Stomach smooth muscle (tissue), 2 donors: Measurements from ENCODE around the gene SAMD14.

Experiments
- H3K27ac ChIP-seq: one replicate; pipeline ENCODE4 v1.7.0; 2013; ENCODE audit warnings: mild to moderate bottlenecking, low read length, inconsistent platforms
- H3K27me3 ChIP-seq, 2 donors: one replicate each; pipeline ENCODE4 v1.7.0; 2013; ENCODE audit warnings: low read length in 2 of 2; ENCODE audit not compliant: insufficient read depth in 2 of 2, control insufficient read depth in 1 of 2
- H3K36me3 ChIP-seq, 2 donors: one replicate each; pipeline ENCODE4 v1.7.0; 2013; ENCODE audit warnings: low read length in 2 of 2; ENCODE audit not compliant: control insufficient read depth in 2 of 2, insufficient read depth in 2 of 2
- H3K4me1 ChIP-seq: one replicate; pipeline ENCODE4 v1.7.0; 2013; ENCODE audit warnings: low read length; ENCODE audit not compliant: control insufficient read depth, insufficient read depth
- H3K4me3 ChIP-seq, 2 donors: one replicate each; pipeline ENCODE4 v1.7.0; 2013; ENCODE audit warnings: low read length in 2 of 2
- H3K9ac ChIP-seq, 2 donors: one replicate each; pipeline ENCODE4 v1.7.0; 2013; ENCODE audit warnings: low read length in 2 of 2, mild to moderate bottlenecking in 1 of 2
- H3K9me3 ChIP-seq, 2 donors: one replicate each; pipeline ENCODE4 v1.7.0; 2013; ENCODE audit warnings: low read length in 2 of 2; ENCODE audit not compliant: control insufficient read depth in 2 of 2
- donor health status: healthy.
- donor health status: Pancreatic carcinoma.

SAMD14 gene

GRCh38 chr17:50109207-50109606, 20.8 kb downstream of the SAMD14 start:
- Histone ChIP-seq H3K9ac (no peak overlapping the region), H3K27ac (peak overlapping the region; percentile 11), H3K9me3 (no peaks in the 10 kb centered on the region), H3K27me3 (no peaks in the 10 kb centered on the region), H3K36me3 (peaks cover 28 to 38% of the 10 kb centered on the region in 2 donors), H3K4me1 (peaks cover 35% of the 10 kb centered on the region), H3K4me3 (no peak overlapping the region)

DNA sequence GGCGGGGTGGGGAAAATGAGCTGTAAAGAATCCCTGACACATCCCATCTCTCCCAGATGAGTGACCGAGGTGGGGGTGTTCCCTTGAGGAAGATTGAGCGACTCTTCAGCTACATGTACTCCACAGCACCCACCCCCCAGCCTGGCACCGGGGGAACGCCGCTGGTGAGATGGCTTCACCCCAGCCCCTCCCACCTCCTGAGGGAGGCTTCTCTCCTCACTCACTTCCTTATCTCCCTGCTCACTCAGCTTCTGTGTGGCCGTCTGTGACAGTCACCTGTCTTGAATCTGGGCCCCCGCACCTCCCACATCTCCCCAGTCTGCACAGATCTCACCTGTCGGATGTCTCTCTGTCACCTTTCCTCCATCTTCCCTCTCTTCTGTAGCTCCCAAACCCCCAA, 21.4 kb downstream of the SAMD14 start:
- peak overlapping the region; percentile 11 for H3K27ac ChIP-seq
- H3K9me3 ChIP-seq: no peaks in the 10 kb centered on the region
- no peak overlapping the region for H3K9ac ChIP-seq
- H3K36me3 ChIP-seq: peaks cover 28 to 38% of the 10 kb centered on the region in 2 donors
- H3K4me1 ChIP-seq: peaks cover 29% of the 10 kb centered on the region
- no peak overlapping the region for H3K4me3 ChIP-seq
- H3K27me3 ChIP-seq: no peaks in the 10 kb centered on the region

GRCh38 chr17:50107790-50108414, 22.1 kb downstream of the SAMD14 start:
- Histone ChIP-seq H3K36me3 (peaks cover 28 to 40% of the 10 kb centered on the region in 2 donors), H3K27ac (peak overlapping the region; percentile 11), H3K9ac (no peak overlapping the region), H3K4me1 (peaks cover 27% of the 10 kb centered on the region), H3K4me3 (no peak overlapping the region), H3K9me3 (no peaks in the 10 kb centered on the region), H3K27me3 (no peaks in the 10 kb centered on the region)

DNA sequence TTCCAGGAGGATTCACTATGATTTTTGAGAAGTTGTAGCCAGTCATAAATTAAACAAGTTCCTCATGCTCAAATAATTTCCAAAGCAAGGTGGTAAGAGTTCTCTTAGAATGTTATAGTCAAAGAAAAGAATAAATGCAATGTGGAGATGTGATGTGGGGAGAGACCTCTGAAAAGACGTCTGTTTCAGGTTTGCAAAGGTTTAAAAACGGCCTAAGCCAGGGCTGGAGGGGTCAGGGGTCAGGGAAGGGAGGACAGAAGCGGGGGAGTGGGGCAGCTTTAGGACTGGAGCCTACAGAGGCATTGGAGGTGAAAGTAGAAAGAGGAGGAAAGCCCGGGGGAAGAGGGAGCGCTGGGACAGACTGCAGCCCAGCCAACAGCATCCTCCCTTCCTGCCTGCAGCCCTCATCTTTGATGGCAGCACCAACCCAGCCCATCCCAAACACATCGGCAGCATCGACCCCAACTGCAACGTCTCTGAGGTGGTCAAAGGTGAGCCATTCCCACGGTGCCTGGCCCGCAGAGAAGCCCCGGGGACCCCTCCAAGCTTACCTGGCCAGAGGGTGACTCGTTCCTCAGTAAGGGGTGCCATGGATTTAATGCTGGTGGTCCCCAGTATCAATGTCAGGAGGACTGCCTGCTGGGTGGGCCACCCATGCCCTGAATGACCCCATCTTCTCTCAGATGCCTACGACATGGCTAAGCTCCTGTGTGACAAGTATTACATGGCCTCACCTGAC, 23.4 kb downstream of the SAMD14 start:
- no peak overlapping the region for H3K4me3 ChIP-seq
- no peaks in the 10 kb centered on the region for H3K9me3 ChIP-seq
- H3K4me1 ChIP-seq: peaks cover 27% of the 10 kb centered on the region
- H3K36me3 ChIP-seq: peaks cover 28 to 40% of the 10 kb centered on the region in 2 donors
- no peaks in the 10 kb centered on the region for H3K27me3 ChIP-seq
- no peak overlapping the region for H3K27ac ChIP-seq
- no peak overlapping the region for H3K9ac ChIP-seq

DNA sequence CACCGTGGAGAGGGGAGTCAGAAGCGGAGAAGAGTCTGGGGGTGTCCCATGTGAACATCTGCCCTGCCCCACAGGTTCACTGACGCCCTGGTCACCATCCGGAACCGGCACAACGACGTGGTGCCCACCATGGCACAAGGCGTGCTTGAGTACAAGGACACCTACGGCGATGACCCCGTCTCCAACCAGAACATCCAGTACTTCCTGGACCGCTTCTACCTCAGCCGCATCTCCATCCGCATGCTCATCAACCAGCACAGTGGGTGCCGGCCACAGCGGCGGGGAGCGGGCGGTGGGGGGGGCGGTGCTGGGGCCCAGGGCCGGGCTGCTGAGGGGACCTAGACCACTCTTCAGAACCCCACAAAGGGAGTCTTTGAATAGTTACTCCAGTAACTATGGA, 24.1 kb downstream of the SAMD14 start:
- Histone ChIP-seq H3K27ac (no peak overlapping the region), H3K9ac (no peak overlapping the region), H3K27me3 (no peaks in the 10 kb centered on the region), H3K9me3 (no peaks in the 10 kb centered on the region), H3K4me1 (peaks cover 29% of the 10 kb centered on the region), H3K4me3 (no peak overlapping the region), H3K36me3 (peaks cover 28 to 40% of the 10 kb centered on the region in 2 donors)

GRCh38 chr17:50103941-50104340, 26.0 kb downstream of the SAMD14 start:
- Histone ChIP-seq H3K27me3 (no peaks in the 10 kb centered on the region), H3K36me3 (peaks cover 27 to 37% of the 10 kb centered on the region in 2 donors), H3K4me3 (no peak overlapping the region), H3K27ac (peak overlapping the region; percentile 90), H3K9ac (no peak overlapping the region), H3K4me1 (peaks cover 45% of the 10 kb centered on the region), H3K9me3 (no peaks in the 10 kb centered on the region)

DNA sequence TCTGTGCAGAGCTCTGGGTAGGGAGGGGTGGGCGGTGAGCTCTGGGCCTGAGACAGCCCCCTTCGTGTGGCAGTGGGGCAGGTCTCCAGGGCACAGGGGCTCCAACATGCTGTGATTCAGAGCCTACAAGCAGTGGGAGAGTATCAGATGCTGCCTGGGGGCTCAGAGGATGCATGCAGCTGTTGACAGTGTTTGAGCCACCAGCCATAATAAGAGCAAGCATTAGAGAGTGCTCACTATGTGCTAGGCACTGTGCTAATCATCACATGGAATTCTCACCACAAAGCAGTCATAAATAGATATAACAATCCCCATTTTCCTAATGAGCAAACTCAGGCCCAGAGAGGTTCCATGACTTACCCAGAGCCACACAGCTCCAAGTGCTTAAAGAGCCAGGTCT, 26.7 kb downstream of the SAMD14 start:
- Histone ChIP-seq H3K9ac (peak overlapping the region in 1 of 2 donors; percentile 21), H3K9me3 (no peaks in the 10 kb centered on the region), H3K36me3 (peaks cover 33 to 39% of the 10 kb centered on the region in 2 donors), H3K4me1 (peaks cover 51% of the 10 kb centered on the region), H3K27me3 (no peaks in the 10 kb centered on the region), H3K4me3 (peak overlapping the region in 1 of 2 donors; percentile 40), H3K27ac (peak overlapping the region; percentile 90)

DNA sequence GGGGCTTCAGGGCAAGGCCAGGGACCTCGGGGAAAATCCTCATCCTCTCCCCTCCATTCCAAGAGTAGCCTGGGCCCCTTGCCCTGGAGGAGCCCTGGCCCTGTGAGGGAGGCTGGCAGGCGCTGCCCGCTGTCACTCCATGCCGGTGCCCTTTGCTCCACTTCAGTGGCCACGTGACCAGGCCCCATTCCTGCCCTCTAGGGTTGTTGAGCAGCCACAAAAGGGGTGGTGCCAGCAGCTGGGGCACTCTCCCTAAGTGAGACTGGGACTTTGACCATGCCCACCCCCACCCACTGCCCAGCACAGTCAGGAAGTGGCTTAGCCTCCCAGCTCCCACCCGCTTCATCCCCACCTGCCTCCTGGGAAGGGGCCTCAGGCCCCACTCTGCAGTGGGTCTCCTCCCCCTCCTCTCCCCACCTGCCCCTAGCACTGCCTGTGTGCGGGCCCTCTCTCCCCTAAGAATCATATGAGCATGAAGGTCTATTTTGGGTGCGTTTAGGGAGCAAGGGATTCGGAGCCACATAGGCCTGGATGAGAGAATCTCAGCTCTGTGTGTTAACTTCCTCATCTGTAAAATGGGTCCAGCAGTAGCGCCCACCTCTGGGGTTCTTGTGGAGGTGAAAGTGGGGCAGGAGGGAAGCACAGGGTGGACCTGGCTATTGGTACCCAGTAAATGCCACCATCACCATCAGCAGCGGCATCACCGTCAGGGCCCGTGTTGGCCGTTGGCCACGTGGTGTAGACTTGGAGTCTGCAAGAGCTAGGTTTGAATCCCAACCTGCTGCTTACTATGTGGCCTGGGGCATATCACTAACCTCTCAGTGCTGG, 27.6 kb downstream of the SAMD14 start:
- Histone ChIP-seq H3K4me3 (peak overlapping the region in 1 of 2 donors; percentile 40), H3K27ac (peak overlapping the region; percentile 90), H3K9me3 (no peaks in the 10 kb centered on the region), H3K4me1 (peaks cover 59% of the 10 kb centered on the region), H3K27me3 (no peaks in the 10 kb centered on the region), H3K9ac (peak overlapping the region; percentile 49 to 58), H3K36me3 (peaks cover 32 to 39% of the 10 kb centered on the region in 2 donors)

DNA sequence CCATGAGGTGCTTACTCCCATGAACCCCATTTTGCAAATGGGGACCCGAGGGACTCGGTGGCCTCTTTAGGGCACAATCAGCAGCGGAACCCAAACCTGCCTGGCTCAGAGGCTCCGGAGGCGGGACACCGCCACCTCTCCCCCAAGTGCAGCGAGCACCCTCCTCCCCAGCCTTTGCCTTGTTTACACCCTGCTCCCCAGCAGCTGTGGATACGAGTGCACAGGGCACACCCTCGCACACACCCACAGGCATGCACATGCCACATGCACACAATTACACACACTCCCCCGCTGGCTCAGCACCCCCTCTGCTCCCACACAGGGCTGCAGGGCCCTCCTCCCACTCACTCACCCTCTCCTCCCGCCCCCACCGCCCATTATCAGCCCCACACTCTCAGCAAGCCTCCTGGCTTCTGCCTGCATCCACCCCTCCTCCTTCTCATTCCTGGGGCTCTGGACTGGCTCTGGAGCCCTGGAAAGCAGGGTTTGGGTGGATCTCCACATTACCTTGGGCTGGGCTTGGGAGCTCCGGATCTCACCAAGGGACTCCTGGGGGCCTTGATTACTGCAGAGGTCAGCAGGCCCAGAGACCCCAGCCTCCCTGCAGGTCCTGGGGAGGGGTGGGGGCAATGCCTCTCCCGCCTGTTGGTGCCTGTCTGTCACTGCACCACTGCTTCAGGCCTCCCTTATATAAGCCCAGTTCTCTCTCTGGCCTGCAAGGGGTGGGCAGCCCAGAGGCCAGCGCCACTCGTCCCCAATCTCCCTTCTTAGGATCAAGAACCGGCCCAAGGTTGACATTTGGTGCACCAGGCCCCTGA, 28.4 kb downstream of the SAMD14 start:
- no peaks in the 10 kb centered on the region for H3K9me3 ChIP-seq
- H3K27me3 ChIP-seq: no peaks in the 10 kb centered on the region
- peaks cover 66% of the 10 kb centered on the region for H3K4me1 ChIP-seq
- peak overlapping the region; percentile 11 to 52 for H3K4me3 ChIP-seq
- H3K27ac ChIP-seq: peak overlapping the region; percentile 90
- peak overlapping the region in 1 of 2 donors; percentile 58 for H3K9ac ChIP-seq
- H3K36me3 ChIP-seq: peaks cover 26 to 36% of the 10 kb centered on the region in 2 donors

GRCh38 chr17:50100921-50101345, 29.0 kb downstream of the SAMD14 start:
- peaks cover 71% of the 10 kb centered on the region for H3K4me1 ChIP-seq
- peak overlapping the region; percentile 11 to 52 for H3K4me3 ChIP-seq

More at GRCh38 chr17:50100921-50101345, 29.0 kb downstream of the SAMD14 start:
- Histone ChIP-seq H3K9ac (peak overlapping the region in 1 of 2 donors; percentile 29), H3K27ac (peak overlapping the region; percentile 90), H3K36me3 (peaks cover 22 to 33% of the 10 kb centered on the region in 2 donors), H3K27me3 (no peaks in the 10 kb centered on the region), H3K9me3 (no peaks in the 10 kb centered on the region)
